GM19025 (cell line): ENCODE measurements around the gene INSYN1.
"Not testable (repeated sequence)": the region's sequence is repeated elsewhere in the genome, so short reads cannot be mapped to it uniquely, and the experiment has no call there.

ENCODE experiments used
- ATAC-seq: cut with Tn5 transposase; IDR thresholded peaks from one replicate; pipeline ENCODE4 v1.9.1; 2021; ENCODE audit warnings: mild to moderate bottlenecking, low read depth, moderate library complexity; ENCODE audit not compliant: unreplicated experiment

INSYN1 gene

GRCh38 chr15:73750951-73751350 lies 2.2 kb downstream of the INSYN1 start:
- ATAC-seq, result no peak

GRCh38 chr15:73750438-73750837 lies 2.7 kb downstream of the INSYN1 start:
- ATAC-seq, result no peak

GRCh38 chr15:73749971-73750370 lies 3.2 kb downstream of the INSYN1 start:
- ATAC-seq, result no peak

GRCh38 chr15:73749533-73749932 lies 3.6 kb downstream of the INSYN1 start:
- no peak for ATAC-seq

GRCh38 chr15:73748730-73749129 lies 4.4 kb downstream of the INSYN1 start:
- ATAC-seq, result no peak

- no peak for ATAC-seq
Observed at GRCh38 chr15:73747847-73748590, 5.1 kb downstream of the INSYN1 start.

- ATAC-seq, result no peak
Observed at GRCh38 chr15:73746883-73747282, 6.3 kb downstream of the INSYN1 start.

- no peak for ATAC-seq
Observed at GRCh38 chr15:73746261-73746660, 6.9 kb downstream of the INSYN1 start.

GRCh38 chr15:73745073-73745472 lies 8.1 kb downstream of the INSYN1 start:
- no peak for ATAC-seq

GRCh38 chr15:73744293-73744692 lies 8.9 kb downstream of the INSYN1 start:
- no peak for ATAC-seq

- no peak for ATAC-seq
Observed at GRCh38 chr15:73741321-73741836, 11.8 kb downstream of the INSYN1 start.

GRCh38 chr15:73740152-73741048 lies 12.8 kb downstream of the INSYN1 start:
- no peak for ATAC-seq

GRCh38 chr15:73737535-73737934 lies 15.6 kb downstream of the INSYN1 start:
- ATAC-seq, result no peak

- ATAC-seq, result no peak
Observed at GRCh38 chr15:73732930-73733329, 20.2 kb downstream of the INSYN1 start.

- ATAC-seq, result not testable (repeated sequence)
Observed at GRCh38 chr15:73732051-73732450, 21.1 kb downstream of the INSYN1 start.

- ATAC-seq, result no peak
Observed at GRCh38 chr15:73727330-73727976, 25.7 kb downstream of the INSYN1 start.

- ATAC-seq, result no peak
Observed at GRCh38 chr15:73724212-73724611, 28.9 kb downstream of the INSYN1 start.

GRCh38 chr15:73723191-73723590 lies 30.0 kb downstream of the INSYN1 start:
- ATAC-seq, result no peak

- no peak for ATAC-seq
Observed at GRCh38 chr15:73722425-73722824, 30.7 kb downstream of the INSYN1 start.

- no peak for ATAC-seq
Observed at GRCh38 chr15:73718694-73719093, 34.5 kb downstream of the INSYN1 start.

GRCh38 chr15:73717802-73718201 lies 35.3 kb downstream of the INSYN1 start:
- ATAC-seq, result no peak
